Upper lobe of left lung (tissue), 4 donors: Measurements from ENCODE around the gene LY6G6F.

ENCODE experiments used
- EP300 ChIP-seq, 4 donors: sonication (generic); formaldehyde crosslinking; IDR thresholded peaks; one replicate each; pipeline ENCODE4 v1.5.1; 2017; ENCODE audit warnings: antibody characterized with exemption in 4 of 4, control low read depth in 2 of 4
- POLR2A ChIP-seq, 4 donors: fragments of 450-650 bp; IDR thresholded peaks; one replicate each; pipeline ENCODE4 v1.5.1; 2016 to 2017; ENCODE audit warnings: antibody characterized with exemption in 4 of 4, mild to moderate bottlenecking in 2 of 4
- POLR2AphosphoS5 ChIP-seq, 2 donors: sonication (generic); formaldehyde crosslinking; IDR thresholded peaks; one replicate each; pipeline ENCODE4 v1.5.1; 2017; ENCODE audit warnings: antibody characterized with exemption in 2 of 2
- TF ChIP-seq, protein P1 (sequence below), 6 experiments: fragments of 450-650 bp in 4 of 6; fragments of 200-600 bp in 2 of 6; sonication (generic) in 2 of 6; IDR thresholded peaks; one replicate each; pipeline ENCODE4 v1.5.1; 2016 to 2019; ENCODE audit warnings: antibody characterized with exemption in 6 of 6

- TF ChIP-seq, protein P1, sequence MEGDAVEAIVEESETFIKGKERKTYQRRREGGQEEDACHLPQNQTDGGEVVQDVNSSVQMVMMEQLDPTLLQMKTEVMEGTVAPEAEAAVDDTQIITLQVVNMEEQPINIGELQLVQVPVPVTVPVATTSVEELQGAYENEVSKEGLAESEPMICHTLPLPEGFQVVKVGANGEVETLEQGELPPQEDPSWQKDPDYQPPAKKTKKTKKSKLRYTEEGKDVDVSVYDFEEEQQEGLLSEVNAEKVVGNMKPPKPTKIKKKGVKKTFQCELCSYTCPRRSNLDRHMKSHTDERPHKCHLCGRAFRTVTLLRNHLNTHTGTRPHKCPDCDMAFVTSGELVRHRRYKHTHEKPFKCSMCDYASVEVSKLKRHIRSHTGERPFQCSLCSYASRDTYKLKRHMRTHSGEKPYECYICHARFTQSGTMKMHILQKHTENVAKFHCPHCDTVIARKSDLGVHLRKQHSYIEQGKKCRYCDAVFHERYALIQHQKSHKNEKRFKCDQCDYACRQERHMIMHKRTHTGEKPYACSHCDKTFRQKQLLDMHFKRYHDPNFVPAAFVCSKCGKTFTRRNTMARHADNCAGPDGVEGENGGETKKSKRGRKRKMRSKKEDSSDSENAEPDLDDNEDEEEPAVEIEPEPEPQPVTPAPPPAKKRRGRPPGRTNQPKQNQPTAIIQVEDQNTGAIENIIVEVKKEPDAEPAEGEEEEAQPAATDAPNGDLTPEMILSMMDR (IDR thresholded peaks at IDR 0.05), result no peak
- TF ChIP-seq POLR2AphosphoS5 (IDR thresholded peaks at IDR 0.05), result no peak
- no peak for TF ChIP-seq POLR2A (IDR thresholded peaks at IDR 0.05)
- no peak for TF ChIP-seq EP300 (IDR thresholded peaks at IDR 0.05)
Observed at GRCh38 chr6:31742894-31743293, 36.2 kb downstream of the LY6G6F start.
